Loucy (cell line): ENCODE results near the gene FBLN5.

Source experiments
- H2AFZ ChIP-seq: fragments of 200-600 bp; sonication (generic); 2 replicates; pipeline ENCODE4 v1.6.0; 2016; ENCODE audit warnings: antibody characterized with exemption, mild to moderate bottlenecking, low read length, moderate library complexity
- H3F3A ChIP-seq: fragments of 200-600 bp; 2 replicates; pipeline ENCODE4 v1.6.0; 2016; ENCODE audit warnings: antibody characterized with exemption, low read depth, mild to moderate bottlenecking
- H3K27me3 ChIP-seq: fragments of 200-600 bp; sonication (generic); 2 replicates; pipeline ENCODE4 v1.6.1; 2014; ENCODE audit warnings: low read length, mild to moderate bottlenecking; ENCODE audit not compliant: insufficient read depth, poor library complexity, severe bottlenecking
- H3K36me3 ChIP-seq: fragments of 200-600 bp; sonication (generic); 2 replicates; pipeline ENCODE4 v1.6.1; 2016; ENCODE audit warnings: low read length; ENCODE audit not compliant: insufficient read depth
- H3K4me1 ChIP-seq: fragments of 200-600 bp; sonication (generic); 2 replicates; pipeline ENCODE4 v1.5.1; 2014; ENCODE audit warnings: low read length, mild to moderate bottlenecking; ENCODE audit not compliant: insufficient read depth, poor library complexity, severe bottlenecking
- H3K4me2 ChIP-seq: fragments of 200-600 bp; sonication (generic); 2 replicates; pipeline ENCODE4 v1.6.0; 2014; ENCODE audit warnings: antibody characterized with exemption, low read length, low read depth, mild to moderate bottlenecking; ENCODE audit not compliant: poor library complexity, severe bottlenecking
- H3K4me3 ChIP-seq: fragments of 200-600 bp; sonication (generic); 2 replicates; pipeline ENCODE4 v1.5.1; 2014; ENCODE audit warnings: low read length, mild to moderate bottlenecking, mixed read lengths; ENCODE audit not compliant: poor library complexity, severe bottlenecking
- H3K79me2 ChIP-seq: fragments of 200-600 bp; sonication (generic); 2 replicates; pipeline ENCODE4 v1.6.1; 2014; ENCODE audit warnings: low read length; ENCODE audit not compliant: insufficient read depth
- H3K9ac ChIP-seq: fragments of 200-600 bp; sonication (generic); 2 replicates; pipeline ENCODE4 v1.6.0; 2014; ENCODE audit warnings: mild to moderate bottlenecking, low read depth, low read length, moderate library complexity; ENCODE audit not compliant: poor library complexity, severe bottlenecking
- H3K9me2 ChIP-seq: fragments of 200-600 bp; sonication (generic); replicated peaks from 2 replicates; pipeline ENCODE4 v1.6.1; 2016; ENCODE audit warnings: low read depth, low read length, mixed read lengths
- H3K9me3 ChIP-seq: fragments of 200-600 bp; sonication (generic); 2 replicates; pipeline ENCODE4 v1.6.1; 2014; ENCODE audit warnings: mild to moderate bottlenecking, antibody characterized with exemption, low read length, low read depth; ENCODE audit not compliant: insufficient read depth
- H4K20me1 ChIP-seq: fragments of 200-600 bp; sonication (generic); 2 replicates; pipeline ENCODE4 v1.6.0; 2014; ENCODE audit warnings: antibody characterized with exemption, low read length, mild to moderate bottlenecking; ENCODE audit not compliant: insufficient read depth, poor library complexity, severe bottlenecking
- EZH2phosphoT487 ChIP-seq: fragments of 200-600 bp; IDR thresholded peaks from 2 replicates; pipeline ENCODE4 v1.6.1; 2018; ENCODE audit warnings: antibody characterized with exemption, mild to moderate bottlenecking, moderate library complexity, borderline replicate concordance
- TF ChIP-seq, protein P1 (sequence below): fragments of 200-600 bp; sonication (generic); conservative IDR thresholded peaks from 2 replicates; pipeline ENCODE4 v1.5.1; 2014; ENCODE audit warnings: mild to moderate bottlenecking, antibody characterized with exemption, low read length

The FBLN5 gene

GRCh38 chr14:91827746-91828145 is 119.7 kb downstream of the FBLN5 start:
- Histone ChIP-seq H3K27me3 (no peaks in the 10 kb centered on the region), H2AFZ (no peak overlapping the region)
- TF ChIP-seq, protein P1, sequence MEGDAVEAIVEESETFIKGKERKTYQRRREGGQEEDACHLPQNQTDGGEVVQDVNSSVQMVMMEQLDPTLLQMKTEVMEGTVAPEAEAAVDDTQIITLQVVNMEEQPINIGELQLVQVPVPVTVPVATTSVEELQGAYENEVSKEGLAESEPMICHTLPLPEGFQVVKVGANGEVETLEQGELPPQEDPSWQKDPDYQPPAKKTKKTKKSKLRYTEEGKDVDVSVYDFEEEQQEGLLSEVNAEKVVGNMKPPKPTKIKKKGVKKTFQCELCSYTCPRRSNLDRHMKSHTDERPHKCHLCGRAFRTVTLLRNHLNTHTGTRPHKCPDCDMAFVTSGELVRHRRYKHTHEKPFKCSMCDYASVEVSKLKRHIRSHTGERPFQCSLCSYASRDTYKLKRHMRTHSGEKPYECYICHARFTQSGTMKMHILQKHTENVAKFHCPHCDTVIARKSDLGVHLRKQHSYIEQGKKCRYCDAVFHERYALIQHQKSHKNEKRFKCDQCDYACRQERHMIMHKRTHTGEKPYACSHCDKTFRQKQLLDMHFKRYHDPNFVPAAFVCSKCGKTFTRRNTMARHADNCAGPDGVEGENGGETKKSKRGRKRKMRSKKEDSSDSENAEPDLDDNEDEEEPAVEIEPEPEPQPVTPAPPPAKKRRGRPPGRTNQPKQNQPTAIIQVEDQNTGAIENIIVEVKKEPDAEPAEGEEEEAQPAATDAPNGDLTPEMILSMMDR = no peak
- no peak for TF ChIP-seq EZH2phosphoT487

More at GRCh38 chr14:91827746-91828145, 119.7 kb downstream of the FBLN5 start:
- H3K4me2 ChIP-seq = no peak overlapping the region
- no peaks in the 10 kb centered on the region for H3K36me3 ChIP-seq
- H3K79me2 ChIP-seq = no peaks in the 10 kb centered on the region
- no peak overlapping the region for H3K4me3 ChIP-seq
- H3K9me3 ChIP-seq = no peaks in the 10 kb centered on the region
- no peak overlapping the region for H3K9ac ChIP-seq
- H3K9me2 ChIP-seq = no peaks in the 10 kb centered on the region
- peaks cover 8% of the 10 kb centered on the region for H3K4me1 ChIP-seq
- H3F3A ChIP-seq = no peaks in the 10 kb centered on the region
- no peaks in the 10 kb centered on the region for H4K20me1 ChIP-seq
